Lower leg skin (tissue), 3 donors: Measurements from ENCODE around the gene DDO.

Experiments used
- POLR2A ChIP-seq, 2 donors: fragments of 450-650 bp; IDR thresholded peaks; one replicate each; pipeline ENCODE4 v1.6.1; 2016 to 2017; ENCODE audit warnings: antibody characterized with exemption in 2 of 2, mild to moderate bottlenecking in 1 of 2, moderate library complexity in 1 of 2
- TF ChIP-seq, protein P1 (sequence below), 3 donors: fragments of 450-650 bp; IDR thresholded peaks; one replicate each; pipeline ENCODE4 v1.5.1; 2016; ENCODE audit warnings: antibody characterized with exemption in 3 of 3, mild to moderate bottlenecking in 3 of 3, moderate library complexity in 2 of 3

GRCh38 chr6:110358553-110359160, 56.7 kb downstream of the DDO start:
- TF ChIP-seq, protein P1, sequence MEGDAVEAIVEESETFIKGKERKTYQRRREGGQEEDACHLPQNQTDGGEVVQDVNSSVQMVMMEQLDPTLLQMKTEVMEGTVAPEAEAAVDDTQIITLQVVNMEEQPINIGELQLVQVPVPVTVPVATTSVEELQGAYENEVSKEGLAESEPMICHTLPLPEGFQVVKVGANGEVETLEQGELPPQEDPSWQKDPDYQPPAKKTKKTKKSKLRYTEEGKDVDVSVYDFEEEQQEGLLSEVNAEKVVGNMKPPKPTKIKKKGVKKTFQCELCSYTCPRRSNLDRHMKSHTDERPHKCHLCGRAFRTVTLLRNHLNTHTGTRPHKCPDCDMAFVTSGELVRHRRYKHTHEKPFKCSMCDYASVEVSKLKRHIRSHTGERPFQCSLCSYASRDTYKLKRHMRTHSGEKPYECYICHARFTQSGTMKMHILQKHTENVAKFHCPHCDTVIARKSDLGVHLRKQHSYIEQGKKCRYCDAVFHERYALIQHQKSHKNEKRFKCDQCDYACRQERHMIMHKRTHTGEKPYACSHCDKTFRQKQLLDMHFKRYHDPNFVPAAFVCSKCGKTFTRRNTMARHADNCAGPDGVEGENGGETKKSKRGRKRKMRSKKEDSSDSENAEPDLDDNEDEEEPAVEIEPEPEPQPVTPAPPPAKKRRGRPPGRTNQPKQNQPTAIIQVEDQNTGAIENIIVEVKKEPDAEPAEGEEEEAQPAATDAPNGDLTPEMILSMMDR (IDR thresholded peaks at IDR 0.05): no peak
- no peak for TF ChIP-seq POLR2A (IDR thresholded peaks at IDR 0.05)
